Fibroblast of skin of left quadriceps (primary cell): ENCODE measurements around the gene TRMT2A.

Source experiments
- DNase-seq, 2 experiments: peaks; one replicate each; pipeline ENCODE4 v3.0.0-alpha.2; 2013; ENCODE audit warnings: low read depth in 2 of 2

Gene TRMT2A

DNA sequence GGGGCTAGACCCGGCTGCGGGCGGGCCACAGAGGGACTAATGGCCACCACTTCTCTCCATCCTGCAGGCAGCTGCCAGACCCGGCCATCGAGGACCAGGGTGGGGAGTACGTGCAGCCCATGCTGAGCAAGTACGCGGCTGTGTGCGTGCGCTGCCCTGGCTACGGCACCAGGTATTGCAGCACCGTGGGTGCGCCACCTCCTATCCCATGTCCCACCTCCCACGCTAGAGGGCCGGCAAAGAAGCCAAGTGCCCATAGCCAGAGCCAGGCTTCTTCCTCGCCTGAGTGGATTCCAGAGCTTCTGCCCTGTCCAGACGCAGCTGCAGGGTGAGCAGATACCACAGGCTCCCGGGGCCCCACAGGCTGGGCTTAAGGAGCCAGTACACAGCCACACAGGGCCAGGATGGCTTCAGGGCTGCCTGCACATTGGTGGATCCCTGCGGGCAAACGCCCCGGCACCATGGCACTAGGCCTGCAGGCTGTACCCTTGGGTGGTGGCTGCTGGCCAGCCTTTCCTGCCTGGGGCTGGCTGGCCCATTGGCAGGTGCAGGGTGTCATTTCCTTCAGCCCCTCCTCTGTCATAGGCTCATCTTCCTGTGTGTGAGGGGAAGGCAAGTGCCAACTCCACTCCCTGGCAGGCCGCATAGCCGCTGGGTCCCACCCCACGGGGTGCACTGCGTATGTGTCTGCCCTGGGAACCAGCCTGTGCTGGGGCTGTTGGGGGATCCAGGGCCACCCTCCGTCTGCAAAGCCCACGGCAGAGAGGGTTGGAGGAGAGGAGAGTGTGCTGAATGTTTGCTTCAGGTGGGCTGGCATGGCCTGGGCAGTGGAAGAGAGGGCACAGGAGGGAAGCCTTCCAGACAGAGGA, 53.5 kb downstream of the TRMT2A start:
- no peak for DNase-seq

DNA sequence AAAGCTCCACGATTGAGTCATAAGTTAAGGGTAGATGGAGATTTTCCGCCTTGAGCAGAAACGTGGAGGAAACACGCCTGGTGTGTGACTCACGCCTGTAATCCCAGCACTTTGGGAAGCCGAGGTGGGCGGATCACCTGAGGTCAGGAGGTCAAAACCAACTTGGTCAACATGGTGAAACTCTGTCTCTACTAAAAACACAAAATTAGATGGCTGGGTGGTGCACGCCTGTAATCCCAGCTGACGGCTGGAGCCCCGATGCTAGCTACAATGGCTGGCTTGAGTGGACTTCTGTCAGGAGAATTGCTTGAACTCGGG, 54.3 kb downstream of the TRMT2A start:
- DNase-seq = no peak

DNA sequence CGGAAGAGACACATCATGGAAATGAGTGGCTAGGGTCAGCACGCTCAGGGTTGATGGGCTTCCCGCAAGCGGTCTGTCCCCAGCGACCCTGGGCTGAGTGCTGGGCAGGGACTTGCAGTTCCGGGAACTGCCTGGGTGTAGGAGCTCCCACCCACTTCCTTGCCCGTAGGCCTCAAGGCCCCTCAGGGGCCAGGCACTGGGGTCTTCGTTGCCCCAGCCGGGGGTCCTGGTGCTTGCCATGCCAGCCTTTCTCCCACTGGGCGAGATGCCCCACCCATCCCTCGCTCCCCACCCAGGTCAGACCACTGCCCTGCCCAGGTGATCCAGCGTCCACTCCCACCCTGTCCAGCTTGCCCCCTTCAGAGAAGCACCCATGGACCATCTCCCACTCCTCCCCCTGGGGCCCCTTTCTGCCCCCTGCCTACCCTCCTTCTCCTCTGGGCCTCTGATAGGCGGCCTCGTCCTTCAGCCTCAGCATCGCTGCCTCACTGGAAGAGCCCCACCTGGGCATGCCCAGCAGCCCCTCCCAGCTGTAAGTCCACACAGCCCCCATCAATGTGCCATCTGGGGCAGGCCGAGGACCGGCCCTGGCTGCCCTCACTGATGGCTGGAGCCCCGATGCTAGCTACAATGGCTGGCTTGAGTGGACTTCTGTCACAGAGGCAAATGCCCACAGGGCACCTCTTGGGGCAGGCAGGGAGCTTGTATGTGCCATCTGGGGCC, 54.8 kb downstream of the TRMT2A start:
- DNase-seq = no peak
